GM18502 (cell line): ENCODE data around the gene SRSF7.
"Not testable (repeated sequence)": the region's sequence is repeated elsewhere in the genome, so short reads cannot be mapped to it uniquely, and the experiment has no call there.

ENCODE experiments used
- ATAC-seq: cut with Tn5 transposase; IDR thresholded peaks from one replicate; pipeline ENCODE4 v1.9.1; 2021; ENCODE audit warnings: mild to moderate bottlenecking; ENCODE audit not compliant: unreplicated experiment, poor library complexity

Gene SRSF7

GRCh38 chr2:38708491-38708890 is 42.7 kb downstream of the SRSF7 start:
- not testable (repeated sequence) for ATAC-seq

GRCh38 chr2:38706846-38707345 is 44.3 kb downstream of the SRSF7 start:
- ATAC-seq, result no peak

GRCh38 chr2:38704664-38705063 is 46.5 kb downstream of the SRSF7 start:
- no peak for ATAC-seq

- ATAC-seq, result not testable (repeated sequence)
These were observed 47.8 kb downstream of the SRSF7 start for GRCh38 chr2:38703336-38703735.

GRCh38 chr2:38702413-38702812 is 48.7 kb downstream of the SRSF7 start:
- no peak for ATAC-seq

- no peak for ATAC-seq
These were observed 49.6 kb downstream of the SRSF7 start for GRCh38 chr2:38701542-38701941.

- ATAC-seq, result no peak
These were observed 50.2 kb downstream of the SRSF7 start for GRCh38 chr2:38700881-38701458.

GRCh38 chr2:38700113-38700785 is 50.9 kb downstream of the SRSF7 start:
- ATAC-seq, result no peak

GRCh38 chr2:38698467-38699003 is 52.6 kb downstream of the SRSF7 start:
- no peak for ATAC-seq

- ATAC-seq, result no peak
These were observed 53.9 kb downstream of the SRSF7 start for GRCh38 chr2:38697116-38697840.
